ENCODE results near the gene CRIM1. TPM values are rescaled to one million over a fixed set of nuclear protein-coding genes. Genes with fewer than 3 reads are reported as not detected.

Gene CRIM1
- total RNA-seq, 5 donors from 2014 or later (not counting 1 experiment from before 2014, with no cell fraction given), result 2.0 to 5.8 (median 4.2) TPM

GRCh38 chr2:36369163-36369562 lies 13.6 kb downstream of the CRIM1 start:
- no peaks in the 10 kb centered on the region for H3K36me3 ChIP-seq (ENCODE audit: control insufficient read depth in 2 of 2, extremely low read depth in 1 of 2, insufficient read depth in 1 of 2, low read length in 1 of 2)
- H3K27ac Mint-ChIP-seq, result no peak overlapping the region
- no peaks in the 10 kb centered on the region for H3K27me3 ChIP-seq (replicated peaks in 1 of 2; ENCODE audit: control insufficient read depth in 2 of 2, extremely low read depth in 1 of 2, insufficient read depth in 2 of 2, low read length in 1 of 2)
- no peaks in the 10 kb centered on the region for H3K4me1 ChIP-seq (ENCODE audit: control insufficient read depth in 1 of 2, extremely low read depth in 1 of 2, insufficient read depth in 2 of 2, low read length in 2 of 2)
- H3K36me3 Mint-ChIP-seq, result no peaks in the 10 kb centered on the region
- H3K27ac ChIP-seq (ENCODE audit: low read length), result no peak overlapping the region
- no CpG with 5 or more reads among the region's 1 CpG for WGBS (ENCODE audit: insufficient coverage)
- H3K9me3 ChIP-seq, result no peaks in the 10 kb centered on the region
- no peak overlapping the region for H3K4me3 ChIP-seq (ENCODE audit: control insufficient read depth in 1 of 2, extremely low read depth in 1 of 2, low read length in 1 of 2)
- no peak overlapping the region for H3K4me3 Mint-ChIP-seq
- peaks cover 7 to 12% (median 12%) of the 10 kb centered on the region in 3 donors for H3K4me1 Mint-ChIP-seq
- ATAC-seq (replicated peaks in 1 of 4) (no peak), DNase-seq (no peak)
- H3K9me3 Mint-ChIP-seq, result no peaks in the 10 kb centered on the region
- H3K27me3 Mint-ChIP-seq, result peaks cover 5 to 8% of the 10 kb centered on the region in 2 donors
- ChIA-PET POLR2A (no interaction called here), CTCF (no interaction called here)

GRCh38 chr2:36369716-36370115 lies 14.1 kb downstream of the CRIM1 start:
- Histone ChIP-seq H3K27me3 (replicated peaks in 1 of 2; ENCODE audit: control insufficient read depth in 2 of 2, extremely low read depth in 1 of 2, insufficient read depth in 2 of 2, low read length in 1 of 2) (no peaks in the 10 kb centered on the region), H3K4me3 (ENCODE audit: control insufficient read depth in 1 of 2, extremely low read depth in 1 of 2, low read length in 1 of 2) (no peak overlapping the region), H3K9me3 (no peaks in the 10 kb centered on the region), H3K4me1 (ENCODE audit: control insufficient read depth in 1 of 2, extremely low read depth in 1 of 2, insufficient read depth in 2 of 2, low read length in 2 of 2) (no peaks in the 10 kb centered on the region), H3K36me3 (ENCODE audit: control insufficient read depth in 2 of 2, extremely low read depth in 1 of 2, insufficient read depth in 1 of 2, low read length in 1 of 2) (no peaks in the 10 kb centered on the region), H3K27ac (ENCODE audit: low read length) (no peak overlapping the region)
- Mint-ChIP-seq H3K4me1 (peaks cover 7 to 12% (median 12%) of the 10 kb centered on the region in 3 donors), H3K27me3 (peaks cover 5 to 6% of the 10 kb centered on the region in 2 donors), H3K27ac (no peak overlapping the region), H3K36me3 (no peaks in the 10 kb centered on the region), H3K4me3 (no peak overlapping the region), H3K9me3 (no peaks in the 10 kb centered on the region)
- POLR2A ChIA-PET, result no interaction called here
- no peak for DNase-seq
- CTCF ChIA-PET, result interaction anchor here in 1 of 2 donors (0.6 to 1.0 kb wide), 2 partner anchors 9 to 69 kb away, joined by 3 to 4 read pairs; no protein-coding TSS in a partner anchor
- no peak for ATAC-seq (replicated peaks in 1 of 4)
- WGBS (ENCODE audit: insufficient coverage), result no CpG with 5 or more reads among the region's 4 CpGs

- H3K36me3 Mint-ChIP-seq, result no peaks in the 10 kb centered on the region
- Histone ChIP-seq H3K27ac (ENCODE audit: low read length) (no peak overlapping the region), H3K9me3 (no peaks in the 10 kb centered on the region), H3K4me3 (ENCODE audit: control insufficient read depth in 1 of 2, extremely low read depth in 1 of 2, low read length in 1 of 2) (no peak overlapping the region), H3K4me1 (ENCODE audit: control insufficient read depth in 1 of 2, extremely low read depth in 1 of 2, insufficient read depth in 2 of 2, low read length in 2 of 2) (no peaks in the 10 kb centered on the region), H3K27me3 (replicated peaks in 1 of 2; ENCODE audit: control insufficient read depth in 2 of 2, extremely low read depth in 1 of 2, insufficient read depth in 2 of 2, low read length in 1 of 2) (no peaks in the 10 kb centered on the region), H3K36me3 (ENCODE audit: control insufficient read depth in 2 of 2, extremely low read depth in 1 of 2, insufficient read depth in 1 of 2, low read length in 1 of 2) (no peaks in the 10 kb centered on the region)
- peaks cover 7 to 12% (median 12%) of the 10 kb centered on the region in 3 donors for H3K4me1 Mint-ChIP-seq
- ATAC-seq (replicated peaks in 1 of 4), result no peak
- H3K4me3 Mint-ChIP-seq, result no peak overlapping the region
- CTCF ChIA-PET, result interaction anchor here in 1 of 2 donors (1.0 kb wide), 1 partner anchor 10 kb away, joined by 3 read pairs; no protein-coding TSS in a partner anchor
- H3K9me3 Mint-ChIP-seq, result no peaks in the 10 kb centered on the region
- POLR2A ChIA-PET, result no interaction called here
- DNase-seq, result no peak
- peaks cover 3 to 6% of the 10 kb centered on the region in 2 donors for H3K27me3 Mint-ChIP-seq
- H3K27ac Mint-ChIP-seq, result no peak overlapping the region
These were observed 14.7 kb downstream of the CRIM1 start for GRCh38 chr2:36370281-36370680.

- H3K9me3 ChIP-seq, result no peaks in the 10 kb centered on the region
- H3K4me1 ChIP-seq (ENCODE audit: control insufficient read depth in 1 of 2, extremely low read depth in 1 of 2, insufficient read depth in 2 of 2, low read length in 2 of 2), result no peaks in the 10 kb centered on the region
- CTCF ChIA-PET, result no interaction called here
- DNase-seq, result no peak
- peaks cover 7 to 12% (median 12%) of the 10 kb centered on the region in 3 donors for H3K4me1 Mint-ChIP-seq
- H3K36me3 Mint-ChIP-seq, result no peaks in the 10 kb centered on the region
- no peaks in the 10 kb centered on the region for H3K36me3 ChIP-seq (ENCODE audit: control insufficient read depth in 2 of 2, extremely low read depth in 1 of 2, insufficient read depth in 1 of 2, low read length in 1 of 2)
- H3K27me3 Mint-ChIP-seq, result peaks cover 0 to 6% of the 10 kb centered on the region in 2 donors
- no peaks in the 10 kb centered on the region for H3K9me3 Mint-ChIP-seq
- H3K27ac Mint-ChIP-seq, result no peak overlapping the region
- WGBS (ENCODE audit: insufficient coverage), result 90% methylated on average over 2 of the region's 9 CpGs
- no peak for ATAC-seq (replicated peaks in 1 of 4)
- no peak overlapping the region for H3K27ac ChIP-seq (ENCODE audit: low read length)
- POLR2A ChIA-PET, result no interaction called here
- no peak overlapping the region for H3K4me3 ChIP-seq (ENCODE audit: control insufficient read depth in 1 of 2, extremely low read depth in 1 of 2, low read length in 1 of 2)
- H3K4me3 Mint-ChIP-seq, result no peak overlapping the region
- no peaks in the 10 kb centered on the region for H3K27me3 ChIP-seq (replicated peaks in 1 of 2; ENCODE audit: control insufficient read depth in 2 of 2, extremely low read depth in 1 of 2, insufficient read depth in 2 of 2, low read length in 1 of 2)
These were observed 15.7 kb downstream of the CRIM1 start for GRCh38 chr2:36371070-36371874.

- Mint-ChIP-seq H3K36me3 (no peaks in the 10 kb centered on the region), H3K4me3 (no peak overlapping the region), H3K4me1 (peaks cover 7 to 12% (median 12%) of the 10 kb centered on the region in 3 donors), H3K27me3 (peaks cover 0 to 6% of the 10 kb centered on the region in 2 donors), H3K9me3 (no peaks in the 10 kb centered on the region), H3K27ac (no peak overlapping the region)
- Histone ChIP-seq H3K4me3 (ENCODE audit: control insufficient read depth in 1 of 2, extremely low read depth in 1 of 2, low read length in 1 of 2) (no peak overlapping the region), H3K4me1 (ENCODE audit: control insufficient read depth in 1 of 2, extremely low read depth in 1 of 2, insufficient read depth in 2 of 2, low read length in 2 of 2) (no peaks in the 10 kb centered on the region), H3K27me3 (replicated peaks in 1 of 2; ENCODE audit: control insufficient read depth in 2 of 2, extremely low read depth in 1 of 2, insufficient read depth in 2 of 2, low read length in 1 of 2) (no peaks in the 10 kb centered on the region), H3K36me3 (ENCODE audit: control insufficient read depth in 2 of 2, extremely low read depth in 1 of 2, insufficient read depth in 1 of 2, low read length in 1 of 2) (no peaks in the 10 kb centered on the region), H3K27ac (ENCODE audit: low read length) (no peak overlapping the region), H3K9me3 (no peaks in the 10 kb centered on the region)
- ATAC-seq (replicated peaks in 1 of 4) (no peak), DNase-seq (no peak)
- WGBS (ENCODE audit: insufficient coverage), result no CpG with 5 or more reads among the region's 2 CpGs
- ChIA-PET POLR2A (no interaction called here), CTCF (no interaction called here)
These were observed 16.4 kb downstream of the CRIM1 start for GRCh38 chr2:36371928-36372391.

GRCh38 chr2:36373149-36373926 lies 17.8 kb downstream of the CRIM1 start:
- WGBS (ENCODE audit: insufficient coverage), result 73% methylated on average over 6 of the region's 8 CpGs
- Mint-ChIP-seq H3K27ac (no peak overlapping the region), H3K27me3 (peaks cover 0 to 6% of the 10 kb centered on the region in 2 donors), H3K9me3 (no peaks in the 10 kb centered on the region), H3K4me1 (peaks cover 7 to 12% (median 12%) of the 10 kb centered on the region in 3 donors), H3K36me3 (no peaks in the 10 kb centered on the region), H3K4me3 (no peak overlapping the region)
- no peaks in the 10 kb centered on the region for H3K9me3 ChIP-seq
- DNase-seq (no peak), ATAC-seq (replicated peaks in 1 of 4) (no peak)
- no peak overlapping the region for H3K4me3 ChIP-seq (ENCODE audit: control insufficient read depth in 1 of 2, extremely low read depth in 1 of 2, low read length in 1 of 2)
- no peaks in the 10 kb centered on the region for H3K36me3 ChIP-seq (ENCODE audit: control insufficient read depth in 2 of 2, extremely low read depth in 1 of 2, insufficient read depth in 1 of 2, low read length in 1 of 2)
- ChIA-PET CTCF (no interaction called here), POLR2A (no interaction called here)
- no peak overlapping the region for H3K27ac ChIP-seq (ENCODE audit: low read length)
- no peaks in the 10 kb centered on the region for H3K27me3 ChIP-seq (replicated peaks in 1 of 2; ENCODE audit: control insufficient read depth in 2 of 2, extremely low read depth in 1 of 2, insufficient read depth in 2 of 2, low read length in 1 of 2)
- H3K4me1 ChIP-seq (ENCODE audit: control insufficient read depth in 1 of 2, extremely low read depth in 1 of 2, insufficient read depth in 2 of 2, low read length in 2 of 2), result no peaks in the 10 kb centered on the region

Measured in T-cell (primary cell).